HG03139 (cell line): Measurements from ENCODE around the gene SPIRE1.
"Not testable (repeated sequence)": the region's sequence is repeated elsewhere in the genome, so short reads cannot be mapped to it uniquely, and the experiment has no call there.

Experiments used
- ATAC-seq: cut with Tn5 transposase; IDR thresholded peaks from one replicate; pipeline ENCODE4 v1.9.1; 2021; ENCODE audit not compliant: unreplicated experiment

SPIRE1 gene

DNA sequence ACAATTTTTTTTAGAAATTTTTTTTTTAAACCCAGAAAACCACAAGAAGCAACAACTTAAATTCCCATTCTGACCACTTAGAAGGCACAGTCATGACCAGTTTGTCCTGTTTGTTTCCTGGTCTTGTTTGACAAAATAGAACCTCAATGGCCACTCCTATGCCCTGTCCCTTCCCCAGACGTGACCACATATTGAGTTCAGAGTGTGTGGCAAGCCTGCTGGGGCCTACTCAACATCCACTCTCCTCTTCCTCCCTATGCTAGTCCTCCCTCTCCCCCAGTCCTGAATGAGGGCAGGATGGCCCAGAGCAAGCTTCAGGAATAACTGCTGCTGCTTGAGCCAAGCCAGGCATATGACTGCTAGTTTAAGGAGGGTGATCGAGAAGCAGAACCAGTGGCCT, 160.6 kb downstream of the SPIRE1 start:
- ATAC-seq, result no peak

DNA sequence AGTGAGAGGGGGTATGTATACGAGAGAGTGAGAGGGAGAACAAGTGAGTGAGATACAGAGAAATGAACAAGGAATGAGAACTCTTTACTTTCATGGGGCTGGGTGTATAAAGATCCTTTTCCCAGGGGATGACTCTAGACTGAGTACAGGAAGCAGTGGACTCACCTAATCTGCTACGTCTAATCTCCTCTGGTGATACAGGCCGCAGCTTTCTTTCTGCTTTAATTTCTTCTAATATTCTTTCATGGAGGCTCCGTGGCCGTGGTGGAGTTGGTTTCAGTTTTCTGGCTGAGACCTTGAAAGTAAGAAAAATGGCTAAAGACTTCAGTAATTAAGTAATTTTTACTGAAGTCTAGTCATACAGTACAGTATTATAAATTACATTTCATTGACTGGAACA, 165.0 kb downstream of the SPIRE1 start:
- no peak for ATAC-seq

DNA sequence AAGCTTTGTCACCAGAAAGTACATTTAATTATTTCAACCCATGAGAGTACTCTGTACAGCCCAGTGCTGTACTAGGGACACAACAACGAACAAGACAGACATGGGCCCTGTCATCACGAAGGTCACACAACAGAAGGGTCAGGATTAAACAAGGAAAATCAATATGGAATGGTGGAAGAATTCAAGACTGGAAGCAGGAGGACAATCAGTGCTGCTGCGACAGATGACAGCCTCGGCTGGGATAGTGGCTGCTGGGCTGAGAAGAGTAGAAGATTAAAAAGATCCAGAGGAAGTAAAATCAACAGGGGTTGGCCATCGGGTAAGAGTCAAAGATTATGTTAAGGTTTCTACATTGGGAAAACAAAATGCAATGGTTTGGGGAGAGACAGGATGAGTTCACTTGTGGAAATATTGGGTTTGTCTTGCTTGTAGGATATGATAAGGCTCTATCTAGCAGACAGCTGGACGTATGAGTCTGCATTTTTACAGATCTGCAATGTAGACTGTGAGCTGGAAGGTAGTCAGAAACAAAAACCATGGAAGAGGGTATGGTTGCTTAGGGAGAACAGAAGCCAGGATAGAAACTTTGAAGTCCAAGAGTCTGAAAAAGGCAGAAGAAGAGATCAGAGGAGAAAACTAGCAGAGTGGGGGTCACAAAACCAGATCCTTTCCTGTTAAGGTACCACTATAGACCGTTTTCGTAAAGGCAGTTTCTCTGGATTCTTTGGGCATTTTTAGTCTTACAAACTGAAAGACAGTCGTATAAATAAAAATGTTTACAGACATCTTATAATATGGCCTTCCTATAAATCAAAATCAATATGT, 166.1 kb downstream of the SPIRE1 start:
- ATAC-seq, result no peak

DNA sequence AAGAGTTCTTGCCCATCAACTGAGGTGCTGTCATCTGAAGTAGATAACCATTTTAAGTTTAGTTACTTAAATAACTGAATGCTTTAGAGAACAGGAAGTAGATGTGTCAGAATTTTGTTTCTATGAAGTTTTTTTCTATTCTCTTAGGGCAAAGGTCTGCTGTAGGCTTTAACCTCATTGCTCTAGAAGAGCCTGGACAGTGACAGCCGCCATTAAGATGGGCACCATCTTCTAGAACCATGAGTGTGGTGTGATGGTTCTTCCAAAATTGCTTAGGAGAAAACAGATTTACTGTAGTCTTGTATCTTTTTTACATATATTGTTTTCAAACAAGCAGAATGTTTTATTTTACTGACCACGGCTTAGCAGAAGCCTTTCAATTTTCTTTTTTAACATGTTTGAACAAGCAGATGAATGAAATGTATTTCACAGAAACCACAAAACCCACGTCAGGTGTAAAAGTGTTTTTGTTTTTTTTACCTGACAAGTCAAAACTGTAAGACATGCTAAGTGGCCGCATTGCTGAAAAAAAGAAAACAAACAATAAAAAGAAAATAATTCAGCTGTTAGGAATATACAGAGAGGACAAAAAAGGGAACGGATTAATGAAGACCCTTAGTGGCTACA, 172.3 kb downstream of the SPIRE1 start:
- ATAC-seq, result no peak

DNA sequence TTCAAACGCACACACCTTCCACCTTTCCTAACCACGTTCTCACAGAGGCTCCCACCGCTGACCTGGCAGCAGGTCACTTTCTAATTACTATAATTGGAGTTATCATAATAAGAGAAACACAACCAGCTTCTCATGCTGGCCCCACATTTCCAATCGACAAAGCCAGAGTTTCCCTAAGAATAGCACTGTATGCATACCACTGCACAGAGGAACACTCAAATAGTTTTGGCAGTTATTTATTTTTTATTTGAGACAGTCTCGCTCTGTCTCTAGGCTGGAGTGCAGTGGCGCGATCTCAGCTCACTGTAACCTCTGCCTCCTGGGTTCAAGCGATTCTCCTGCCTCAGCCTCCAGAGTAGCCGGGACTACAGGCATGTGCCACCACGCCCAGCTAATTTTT, 176.0 kb downstream of the SPIRE1 start:
- not testable (repeated sequence) for ATAC-seq

DNA sequence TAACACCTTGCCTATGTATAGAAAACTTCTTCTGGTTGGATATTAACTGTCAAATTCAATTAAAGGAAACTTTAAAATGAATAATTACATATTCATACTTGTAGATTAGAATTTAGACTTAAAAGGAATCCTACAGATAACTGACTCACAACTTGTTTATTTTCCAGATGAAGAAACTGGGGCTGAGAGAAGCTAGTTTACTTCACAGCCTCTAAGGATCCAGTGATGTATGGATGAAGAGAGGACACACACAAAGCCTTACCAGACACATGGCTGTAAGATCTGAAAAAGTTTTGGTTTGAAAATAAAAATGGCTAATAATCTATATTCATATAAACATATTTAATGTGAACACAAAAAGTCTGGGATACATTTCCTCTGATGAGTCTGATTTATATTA, 177.9 kb downstream of the SPIRE1 start:
- no peak for ATAC-seq

DNA sequence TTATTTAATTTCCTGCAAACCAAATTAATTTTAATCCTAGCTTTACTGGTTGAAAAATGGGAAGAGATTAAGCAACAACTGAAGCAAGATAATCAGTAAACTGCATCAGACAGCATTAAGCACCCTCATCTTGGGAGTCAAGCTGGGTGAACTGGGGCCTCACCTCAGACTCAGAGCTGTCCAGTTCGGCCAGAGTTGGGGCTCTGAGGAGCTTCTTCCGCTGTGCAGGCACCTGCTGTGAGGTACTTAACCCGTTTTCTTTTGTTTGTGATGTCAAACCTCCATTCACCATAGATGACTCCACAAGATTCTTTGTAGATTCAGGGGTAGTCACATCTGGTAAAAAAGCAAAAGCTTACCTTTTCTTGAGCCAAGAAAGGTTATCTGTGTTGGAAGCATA, 178.4 kb downstream of the SPIRE1 start:
- no peak for ATAC-seq

DNA sequence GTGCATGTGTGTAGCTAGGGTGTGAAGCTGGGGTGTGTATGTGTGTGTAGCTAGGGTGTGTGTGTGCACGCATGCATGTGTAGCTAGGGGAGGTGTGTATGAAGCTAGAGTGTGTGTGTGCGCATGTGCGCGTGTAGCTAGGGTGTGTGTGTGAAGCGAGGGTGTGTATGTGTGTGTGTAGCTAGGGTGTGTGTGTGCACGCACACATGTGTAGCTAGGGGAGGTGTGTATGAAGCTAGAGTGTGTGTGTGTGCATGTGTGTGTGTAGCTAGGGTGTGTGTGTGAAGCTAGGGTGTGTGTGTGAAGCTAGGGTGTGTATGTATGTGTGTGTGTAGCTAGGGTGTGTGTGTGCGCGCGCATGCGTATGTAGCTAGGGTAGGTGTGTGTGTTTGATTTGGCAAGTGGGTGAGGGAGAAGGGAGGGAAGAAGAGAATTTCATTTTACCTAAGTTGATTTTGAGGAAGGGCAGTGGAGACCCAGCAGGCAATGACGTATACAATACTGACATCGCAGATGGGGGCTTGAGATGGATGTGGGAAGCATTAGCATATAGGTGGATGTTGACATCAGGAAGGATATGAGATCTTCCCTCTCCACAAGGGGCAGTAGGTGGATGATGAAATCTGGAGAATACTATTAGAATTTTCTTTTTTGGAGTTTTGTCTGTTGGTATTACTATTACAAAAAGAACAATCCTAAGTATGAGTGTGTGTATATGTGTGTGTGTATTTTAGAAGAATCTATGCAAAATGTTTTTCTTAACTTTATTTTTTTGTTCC, 179.4 kb downstream of the SPIRE1 start:
- no peak for ATAC-seq

DNA sequence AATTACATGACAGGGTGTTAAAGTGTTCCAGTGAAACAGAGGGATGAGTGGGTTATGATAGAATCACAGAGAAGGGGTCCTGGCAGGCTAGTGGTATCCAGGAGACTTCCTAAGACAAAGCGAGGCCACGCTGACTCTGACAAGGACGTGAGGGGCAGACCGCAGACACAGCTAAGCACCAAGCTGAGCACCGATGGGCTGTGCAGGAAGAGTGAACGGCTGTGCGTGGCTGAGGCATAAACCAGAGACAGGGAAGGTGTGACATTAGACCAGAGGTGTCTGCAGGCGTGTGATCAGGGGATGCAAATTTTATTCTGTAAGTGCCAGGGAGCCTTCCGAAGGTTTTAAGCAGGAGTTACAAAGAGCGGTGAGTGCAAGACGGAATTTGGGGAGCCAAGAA, 180.3 kb downstream of the SPIRE1 start:
- no peak for ATAC-seq

DNA sequence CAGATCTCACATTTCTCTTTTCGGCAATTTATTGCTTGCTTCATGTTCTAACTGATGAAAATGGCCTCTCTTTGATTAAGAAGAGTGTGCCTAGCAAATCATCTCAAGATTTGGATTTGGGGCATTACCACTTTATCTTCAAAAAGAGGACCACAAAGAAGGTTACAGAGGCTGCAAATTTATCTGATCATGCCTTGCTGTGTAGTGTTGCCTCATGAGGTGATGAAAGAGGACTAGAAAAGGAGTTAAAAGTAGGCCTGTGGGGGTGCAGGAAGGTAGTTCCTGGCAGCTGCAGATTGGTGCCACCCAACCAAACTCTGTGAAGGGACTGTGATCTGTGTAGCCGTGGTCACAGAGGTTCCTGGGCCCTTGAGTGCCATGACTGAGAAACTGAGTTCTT, 181.0 kb downstream of the SPIRE1 start:
- ATAC-seq, result no peak

DNA sequence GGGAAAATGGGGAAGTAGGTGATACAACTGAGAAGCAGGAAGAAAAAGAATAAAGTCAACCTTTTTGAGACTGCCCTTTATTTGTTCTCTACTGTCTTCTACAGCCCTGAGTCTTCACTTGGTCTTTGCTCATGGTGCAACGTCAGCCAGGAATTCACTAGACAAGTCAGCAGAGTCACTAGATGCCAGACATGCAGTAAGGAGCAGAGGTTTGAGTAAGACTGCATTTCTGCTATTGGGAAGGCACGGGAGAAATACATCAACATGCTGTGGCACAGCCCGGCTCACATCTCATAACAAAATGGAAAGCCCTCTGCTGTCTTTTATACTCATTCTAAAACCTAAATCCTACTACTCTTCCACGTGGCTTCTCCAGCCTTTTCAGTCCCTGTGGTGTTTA, 183.0 kb downstream of the SPIRE1 start:
- ATAC-seq, result no peak

DNA sequence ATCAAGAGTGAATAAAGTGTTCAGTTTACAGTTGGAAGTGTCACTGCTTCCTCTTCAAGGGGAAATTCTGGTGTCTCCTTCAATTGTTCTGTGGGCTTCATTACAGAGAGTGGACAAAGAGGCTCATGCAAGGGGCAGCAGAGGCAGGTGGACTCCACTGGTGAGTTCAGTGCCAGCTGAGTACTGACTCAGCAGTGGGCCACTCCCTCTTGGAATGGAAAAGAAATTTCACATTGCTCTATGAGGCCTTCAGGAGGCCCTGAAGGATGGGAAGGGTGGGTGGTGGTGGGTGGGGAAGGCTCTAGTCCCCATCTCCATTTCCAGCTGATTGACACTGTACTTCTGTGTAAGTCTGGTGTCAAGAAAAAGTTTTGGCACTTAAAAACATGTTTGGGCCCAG, 183.8 kb downstream of the SPIRE1 start:
- ATAC-seq, result no peak

DNA sequence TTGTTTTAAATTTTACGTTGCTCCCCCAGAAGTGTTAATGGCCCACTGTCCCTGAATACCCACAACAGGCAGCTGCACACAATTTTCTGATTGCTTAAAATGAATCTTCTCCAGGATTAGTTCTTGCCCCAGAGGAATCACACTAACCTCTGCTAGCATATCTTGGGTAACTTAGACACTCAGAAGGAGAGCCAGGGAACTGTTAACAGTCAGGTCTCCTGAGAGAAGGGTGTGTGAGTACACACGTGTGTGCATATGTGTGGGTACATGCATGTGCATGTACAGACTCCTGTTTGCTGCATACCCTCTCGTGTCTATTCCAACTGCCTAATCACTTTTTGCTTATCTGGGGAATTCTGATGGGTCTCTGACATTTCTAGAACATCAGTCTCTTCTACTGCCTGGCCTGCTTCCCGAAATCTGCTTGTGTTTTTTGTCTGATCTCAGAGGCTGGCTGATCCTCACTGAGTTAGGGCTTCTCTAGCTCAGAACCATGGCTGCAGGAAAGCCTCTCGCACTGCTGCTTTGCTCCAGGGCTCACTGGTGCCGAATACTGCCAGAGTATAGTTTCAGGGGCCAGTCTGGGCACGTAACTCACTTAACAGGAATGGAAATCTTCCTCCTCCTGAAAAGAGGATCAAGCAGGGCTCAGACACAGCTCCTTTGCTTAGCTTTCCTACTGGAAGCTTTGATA, 187.4 kb downstream of the SPIRE1 start:
- ATAC-seq, result no peak

DNA sequence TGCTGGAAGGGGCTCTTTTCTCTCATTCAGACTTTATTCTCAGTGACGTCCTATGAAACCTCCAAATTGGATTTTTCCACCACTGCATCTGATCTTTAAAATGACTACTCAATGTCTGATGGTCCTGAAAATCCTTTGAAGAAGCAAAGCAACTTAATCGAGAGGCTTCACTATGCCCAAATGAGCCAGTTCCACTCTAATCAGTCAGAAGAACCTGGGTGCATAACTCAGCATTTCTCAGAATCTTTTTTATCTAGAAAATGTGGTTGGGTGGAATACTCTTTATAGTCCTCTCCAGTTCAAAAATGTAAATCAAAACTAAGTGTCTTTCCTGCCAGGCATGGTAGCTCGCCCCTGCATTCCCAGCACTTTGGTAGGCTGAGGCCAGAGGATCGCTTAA, 189.5 kb downstream of the SPIRE1 start:
- no peak for ATAC-seq

DNA sequence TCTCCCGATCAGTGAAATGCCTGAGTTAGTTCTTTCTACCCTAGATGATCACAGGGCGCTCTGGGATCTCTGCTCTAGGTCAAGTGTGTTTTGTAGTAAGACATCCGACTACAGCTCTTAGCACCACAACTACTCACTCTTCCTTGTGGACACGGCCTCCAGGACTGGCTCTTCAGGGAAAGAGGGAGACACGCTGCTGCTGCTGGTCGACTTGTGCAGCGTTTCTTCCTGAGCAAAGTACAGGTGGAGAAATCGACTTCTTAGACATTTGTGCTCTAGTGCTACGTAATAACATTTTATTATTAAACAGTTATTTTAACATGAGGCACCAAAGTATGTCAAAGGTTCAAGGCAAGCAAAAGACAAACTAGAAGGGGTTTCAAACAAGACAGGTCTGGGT, 193.2 kb downstream of the SPIRE1 start:
- no peak for ATAC-seq

DNA sequence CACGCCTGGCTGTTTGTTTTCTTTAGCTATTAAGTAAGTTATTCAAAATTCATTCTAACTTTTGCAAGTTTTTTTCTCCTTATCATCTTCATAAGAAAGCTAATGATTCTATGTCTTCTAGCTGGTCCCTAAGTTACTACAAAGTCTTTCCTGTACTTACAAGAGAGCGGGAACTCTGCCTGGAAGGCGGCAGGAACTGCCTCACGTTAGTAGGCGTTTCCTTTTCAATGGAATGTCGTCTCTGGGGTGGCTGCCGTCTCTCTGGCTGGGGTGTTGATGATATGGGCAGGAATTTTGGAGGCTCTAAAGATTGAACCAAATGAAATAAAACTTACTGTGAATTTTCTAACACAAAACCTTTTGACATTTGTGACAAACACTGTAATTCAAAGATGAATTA, 194.7 kb downstream of the SPIRE1 start:
- ATAC-seq, result no peak

DNA sequence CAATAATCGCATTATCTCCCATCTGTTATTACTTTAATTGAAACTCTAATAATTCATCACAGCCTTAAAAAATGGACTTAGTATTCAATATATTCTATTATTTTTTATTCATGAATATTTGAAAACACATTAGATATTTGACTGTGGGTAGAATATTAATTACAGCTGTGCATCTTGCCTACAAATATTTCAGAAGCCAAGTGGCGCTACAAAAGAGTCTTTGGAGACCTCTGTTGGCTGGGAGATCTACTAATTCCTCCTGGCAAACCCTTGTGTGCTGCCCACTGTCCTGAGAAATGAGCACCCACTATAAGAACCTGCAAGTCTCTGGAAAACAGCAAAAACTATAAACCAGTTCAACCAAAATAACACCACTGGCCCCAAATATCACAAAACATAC, 195.7 kb downstream of the SPIRE1 start:
- ATAC-seq, result no peak

DNA sequence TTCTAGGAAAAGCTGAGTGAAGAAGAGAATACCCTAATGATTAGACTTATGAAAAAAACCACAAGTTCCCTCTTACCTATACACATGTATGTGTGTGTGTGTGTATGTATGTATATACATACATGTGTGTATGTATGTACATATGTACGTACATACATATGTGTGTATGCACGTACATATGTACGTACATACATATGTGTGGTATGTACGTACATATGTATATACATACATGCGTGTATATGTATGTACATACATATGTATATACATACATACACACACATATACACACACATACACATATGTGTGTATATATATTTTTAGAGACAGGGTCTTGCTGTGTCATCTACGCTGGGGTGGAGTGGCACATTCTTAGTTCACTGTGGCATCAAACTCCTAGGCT, 196.6 kb downstream of the SPIRE1 start:
- ATAC-seq, result no peak

DNA sequence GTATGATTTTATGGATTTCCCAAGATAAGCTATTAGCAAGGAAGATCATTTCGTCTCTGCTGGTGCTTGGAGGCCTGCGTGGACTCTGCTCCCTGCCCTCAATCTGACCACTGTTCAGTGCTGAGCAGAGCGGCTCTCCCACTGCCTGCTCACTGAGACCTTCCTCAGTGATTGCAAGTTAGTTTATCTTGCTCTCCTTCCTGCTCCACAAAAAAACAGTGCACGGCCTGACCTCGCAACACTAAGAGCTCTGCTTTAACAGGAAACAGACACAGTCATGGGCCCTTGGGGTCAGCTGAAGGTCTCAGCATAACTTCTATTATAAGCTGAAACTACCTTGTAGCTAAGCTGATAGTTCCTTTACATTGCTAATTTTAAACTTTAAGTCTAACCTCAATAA, 197.0 kb downstream of the SPIRE1 start:
- no peak for ATAC-seq

DNA sequence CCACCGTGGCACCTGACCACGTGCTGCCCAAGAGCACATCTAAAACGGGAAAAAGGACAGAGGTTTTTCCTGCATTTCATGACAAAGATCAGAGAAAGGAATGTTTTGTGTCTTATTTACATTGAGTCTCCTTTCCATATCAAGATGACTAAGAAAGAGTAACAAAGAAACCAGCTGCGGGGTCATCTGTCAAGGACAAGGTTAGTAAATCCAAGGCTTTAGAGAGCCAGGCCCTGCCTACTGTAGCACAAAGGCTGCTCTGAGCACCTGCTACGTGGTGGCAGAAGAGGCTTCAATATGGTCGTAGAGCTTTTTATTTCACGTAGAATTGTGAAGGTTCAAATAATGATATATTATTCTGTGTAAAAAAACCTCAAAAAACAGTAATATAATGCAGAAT, 199.1 kb downstream of the SPIRE1 start:
- ATAC-seq, result no peak

DNA sequence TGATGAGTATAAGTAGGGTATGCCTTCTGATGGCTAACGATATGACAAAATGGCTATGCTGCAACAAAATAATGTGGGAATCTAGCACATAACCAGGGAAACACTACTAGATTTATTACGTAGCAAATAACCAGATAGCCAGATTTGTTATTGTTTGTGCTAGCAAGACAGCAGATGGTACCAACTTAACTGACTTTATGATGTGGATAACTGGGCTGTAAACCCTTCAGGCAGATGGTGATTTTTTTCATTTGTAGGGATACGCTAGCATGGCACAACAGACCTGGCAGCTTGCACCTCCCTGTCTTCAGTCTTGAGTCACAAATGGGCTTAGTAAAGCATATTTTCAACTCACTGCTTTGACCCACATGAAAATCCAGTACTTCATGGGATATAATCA, 201.5 kb downstream of the SPIRE1 start:
- no peak for ATAC-seq
